ENCODE measurements around the gene GAK.

GRCh38 chr4:973431-974397, 41.6 kb upstream of the GAK start, which contains the start of gene DGKQ:
- TF ChIP-seq CTCF (IDR thresholded peaks at IDR 0.05) (no peak), POLR2A (IDR thresholded peaks at IDR 0.05) (no peak), EP300 (IDR thresholded peaks at IDR 0.05) (no peak)

Data from gastroesophageal sphincter (tissue), 3 donors.